Epithelial cell of proximal tubule (primary cell): Measurements from ENCODE around the gene RHCG. TPM values are rescaled to one million over a fixed set of nuclear protein-coding genes. Genes with fewer than 3 reads are reported as not detected.

Source experiments
- DNase-seq: peaks from one replicate; pipeline ENCODE4 v3.0.0-alpha.2; 2011; ENCODE audit warnings: low read depth
- H3K4me3 ChIP-seq: 2 replicates; pipeline ENCODE4 v1.5.1; 2011; ENCODE audit warnings: low read depth, mild to moderate bottlenecking, low read length
- CTCF ChIP-seq: conservative IDR thresholded peaks from 2 replicates; pipeline ENCODE4 v1.5.1; 2012; ENCODE audit warnings: low read depth, mild to moderate bottlenecking, low read length
- total RNA-seq: library from RNA; depleted of rRNA; stranded (reverse); fragments of >200 nt; gene quantifications from 2 replicates; pipeline ENCODE4 v1.2.3, GENCODE V29; 2015

Gene RHCG
- total RNA-seq, 1 donor from 2014 or later, result not detected

GRCh38 chr15:89515477-89515876 lies 19.1 kb upstream of the RHCG start:
- H3K4me3 ChIP-seq, result no peak overlapping the region
- no peak for DNase-seq
- TF ChIP-seq CTCF, result no peak

- TF ChIP-seq CTCF, result no peak
- H3K4me3 ChIP-seq, result no peak overlapping the region
- no peak for DNase-seq
Measured at GRCh38 chr15:89514596-89515406, 18.4 kb upstream of the RHCG start.

- no peak for TF ChIP-seq CTCF
- DNase-seq, result no peak
- no peak overlapping the region for H3K4me3 ChIP-seq
Measured at GRCh38 chr15:89514186-89514585, 17.8 kb upstream of the RHCG start.

- no peak for TF ChIP-seq CTCF
- no peak overlapping the region for H3K4me3 ChIP-seq
- no peak for DNase-seq
Measured at GRCh38 chr15:89513284-89513683, 16.9 kb upstream of the RHCG start.

- no peak for TF ChIP-seq CTCF
- H3K4me3 ChIP-seq, result no peak overlapping the region
- no peak for DNase-seq
Measured at GRCh38 chr15:89512631-89513030, 16.2 kb upstream of the RHCG start.

GRCh38 chr15:89506026-89506686 lies 9.8 kb upstream of the RHCG start:
- H3K4me3 ChIP-seq, result no peak overlapping the region
- TF ChIP-seq CTCF, result no peak
- DNase-seq, result no peak
